Aorta (tissue), 4 donors: ENCODE measurements around the gene TEX101. TPM values are rescaled to one million over a fixed set of nuclear protein-coding genes. Genes with fewer than 3 reads are reported as not detected.

ENCODE experiments used
- polyA plus RNA-seq, 2 donors: library from polyadenylated mRNA; stranded (reverse); fragments of 200-250 nt; gene quantifications; one replicate each; pipeline ENCODE4 v1.2.3, GENCODE V29; 2013
- total RNA-seq, 2 donors: library from RNA; stranded (reverse); fragmentation: NEBNext Ultra II Directional; extraction: Animal tissue kit (Norgen Biotek cat#: 25700); gene quantifications; one replicate each; pipeline ENCODE4 v1.2.1, GENCODE V29; 2021
- donor health status: healthy with polysubstance abuse.
- donor health status: Bipolar disorder and iron deficiency.
- donor health status: DM: no; HTN: no; CAD: no.
- donor health status: DM: yes; HTN: yes; CAD: no.

Gene TEX101
- total and polyA plus RNA-seq, 4 donors, result not detected

Other genes with a start within 250 kb of the TEX101 start
- not detected for gene PSG5, start 228.4 kb upstream of the TEX101 start, total RNA-seq
- not detected for gene PSG5, start 228.4 kb upstream of the TEX101 start, polyA plus RNA-seq
- not detected for gene PSG4, start 209.3 kb upstream of the TEX101 start, total RNA-seq
- gene PSG4, start 209.3 kb upstream of the TEX101 start, polyA plus RNA-seq, result not detected
- gene PSG9, start 145.4 kb upstream of the TEX101 start, total RNA-seq, result not detected
- gene PSG9, start 145.4 kb upstream of the TEX101 start, polyA plus RNA-seq, result not detected
- gene CD177, start 61.2 kb upstream of the TEX101 start, total RNA-seq, result 1 to 10 TPM; 2.1 to 6.0 TPM
- 1 to 10 TPM in 1 of 2 donors, under 1 TPM in 1; 0.13 to 2.8 TPM for gene CD177, start 61.2 kb upstream of the TEX101 start, polyA plus RNA-seq
- 1 to 10 TPM; 1.2 to 1.6 TPM for gene LYPD3, start 50.7 kb downstream of the TEX101 start, total RNA-seq
- gene LYPD3, start 50.7 kb downstream of the TEX101 start, polyA plus RNA-seq, result 1 to 10 TPM; 1.5 to 2.6 TPM
- 10 to 100 TPM in 1 of 2 donors, 1 to 10 TPM in 1; 9.7 to 10.2 TPM for gene PHLDB3, start 89.9 kb downstream of the TEX101 start, total RNA-seq
- gene PHLDB3, start 89.9 kb downstream of the TEX101 start, polyA plus RNA-seq, result 10 to 100 TPM in 1 of 2 donors, 1 to 10 TPM in 1; 4.8 to 18.5 TPM
- 10 to 100 TPM; 21.7 to 30.7 TPM for gene ETHE1, start 112.3 kb downstream of the TEX101 start, total RNA-seq
- 10 to 100 TPM; 44.3 to 47.1 TPM for gene ETHE1, start 112.3 kb downstream of the TEX101 start, polyA plus RNA-seq
- 1 to 10 TPM; 1.7 to 4.6 TPM for gene ZNF575, start 118.3 kb downstream of the TEX101 start, total RNA-seq
- gene ZNF575, start 118.3 kb downstream of the TEX101 start, polyA plus RNA-seq, result 1 to 10 TPM in 1 of 2 donors, under 1 TPM in 1; 0.63 to 1.6 TPM
- gene XRCC1, start 160.6 kb downstream of the TEX101 start, total RNA-seq, result 10 to 100 TPM; 22.3 to 30.2 TPM
- 10 to 100 TPM; 12.1 to 27.2 TPM for gene XRCC1, start 160.6 kb downstream of the TEX101 start, polyA plus RNA-seq
- gene PINLYP, start 160.9 kb downstream of the TEX101 start, total RNA-seq, result 10 to 100 TPM in 1 of 2 donors, 1 to 10 TPM in 1; 8.2 to 10.1 TPM
- 10 to 100 TPM; 20.8 to 22.9 TPM for gene PINLYP, start 160.9 kb downstream of the TEX101 start, polyA plus RNA-seq
- 10 to 100 TPM; 20.3 to 25.5 TPM for gene IRGQ, start 181.2 kb downstream of the TEX101 start, total RNA-seq
- 1 to 10 TPM; 4.3 to 7.2 TPM for gene IRGQ, start 181.2 kb downstream of the TEX101 start, polyA plus RNA-seq
- gene ZNF576, start 181.7 kb downstream of the TEX101 start, total RNA-seq, result 10 to 100 TPM; 12.0 to 14.5 TPM
- 10 to 100 TPM; 11.4 to 15.7 TPM for gene ZNF576, start 181.7 kb downstream of the TEX101 start, polyA plus RNA-seq
- gene SRRM5, start 197.2 kb downstream of the TEX101 start, total RNA-seq, result under 1 TPM; 0.51 to 0.52 TPM
- under 1 TPM in 1 of 2 donors, not detected in 1; 0.69 TPM for gene SRRM5, start 197.2 kb downstream of the TEX101 start, polyA plus RNA-seq
- gene ZNF428, start 204.7 kb downstream of the TEX101 start, total RNA-seq, result 10 to 100 TPM; 26.2 to 34.6 TPM
- 10 to 100 TPM; 37.1 to 54.2 TPM for gene ZNF428, start 204.7 kb downstream of the TEX101 start, polyA plus RNA-seq
- gene CADM4, start 225.0 kb downstream of the TEX101 start, total RNA-seq, result 1 to 10 TPM; 2.9 to 6.5 TPM
- gene CADM4, start 225.0 kb downstream of the TEX101 start, polyA plus RNA-seq, result 1 to 10 TPM; 3.1 to 8.1 TPM